ENCODE data around the gene PLD6. TPM values are rescaled to one million over a fixed set of nuclear protein-coding genes. Genes with fewer than 3 reads are reported as not detected.

The PLD6 gene
- total RNA-seq, 4 donors from 2014 or later, result 1.9 to 5.1 (median 2.7) TPM

DNA sequence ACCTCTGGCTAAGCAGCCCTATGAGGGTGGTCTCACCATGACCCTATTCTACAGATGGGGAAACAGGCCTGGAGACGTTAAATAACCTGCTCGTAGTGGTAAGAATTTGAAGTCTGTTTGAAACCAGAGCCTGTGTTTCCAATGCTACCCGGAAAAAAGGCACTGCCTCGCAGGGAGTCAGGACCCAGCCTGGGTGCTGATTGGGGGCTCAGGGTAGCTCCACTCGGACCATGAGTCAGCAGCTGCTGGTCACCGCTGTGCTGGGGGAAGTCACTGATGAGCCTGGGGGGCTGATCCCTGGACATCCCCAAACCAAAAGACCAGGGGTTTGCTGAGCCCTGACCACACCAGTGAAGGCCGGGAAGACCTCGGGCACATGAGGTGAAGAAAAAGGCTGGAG is 9.4 kb upstream of the PLD6 start:
- intact Hi-C loops (cut with DNase I; ENCODE audit: low total_unique reads), result no loop called here

DNA sequence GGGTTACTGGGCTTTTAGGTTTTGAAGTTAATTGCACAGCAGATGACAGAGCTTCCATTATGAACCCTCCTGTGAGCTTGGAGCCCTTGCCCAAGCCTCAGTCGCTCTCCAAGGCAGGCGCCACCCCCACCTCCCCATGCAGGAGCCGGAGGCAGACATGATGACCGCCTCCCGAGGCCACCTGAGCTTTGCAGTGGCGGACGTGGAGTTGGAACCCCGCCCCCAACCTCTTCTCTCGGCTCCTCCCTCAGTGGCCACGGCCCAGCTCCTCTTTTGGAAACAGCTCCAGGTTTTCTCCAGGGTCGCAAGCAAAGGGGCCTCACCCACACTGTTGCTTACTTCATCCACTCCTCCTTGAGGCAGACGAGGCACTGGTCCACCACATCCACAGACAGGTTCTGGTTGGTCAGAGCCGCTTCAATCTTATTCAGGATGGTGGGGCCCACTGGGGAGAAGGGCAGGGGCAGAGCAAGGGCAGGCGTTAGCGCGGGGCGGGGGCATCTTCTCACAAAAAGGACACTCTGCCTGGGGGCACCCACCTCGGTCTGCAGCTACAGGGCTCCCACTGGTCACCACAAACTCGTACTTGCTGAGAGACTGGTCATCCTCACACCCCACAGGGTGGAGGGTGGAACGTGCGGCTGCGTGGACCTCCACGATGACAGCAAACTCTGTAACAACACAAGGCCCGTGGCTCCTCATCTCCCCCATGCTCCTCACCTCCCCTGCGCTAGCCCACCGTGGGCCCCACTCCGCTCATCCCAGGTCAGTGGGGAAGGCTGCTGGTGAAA is 8.7 kb upstream of the PLD6 start:
- peaks cover 0 to 72% of the 10 kb centered on the region in 2 donors for H3K36me3 ChIP-seq
- no peak for ATAC-seq
- no peak overlapping the region for H3K4me3 ChIP-seq
- intact Hi-C loops (cut with DNase I; ENCODE audit: low total_unique reads) (no loop called here), in situ Hi-C loops (cut with MboI; ENCODE audit: low sequenced_read_pairs in 4 of 4) (no loop called here)
- no peak for TF ChIP-seq POLR2A (IDR thresholded peaks at IDR 0.05)
- TF ChIP-seq, protein P1, sequence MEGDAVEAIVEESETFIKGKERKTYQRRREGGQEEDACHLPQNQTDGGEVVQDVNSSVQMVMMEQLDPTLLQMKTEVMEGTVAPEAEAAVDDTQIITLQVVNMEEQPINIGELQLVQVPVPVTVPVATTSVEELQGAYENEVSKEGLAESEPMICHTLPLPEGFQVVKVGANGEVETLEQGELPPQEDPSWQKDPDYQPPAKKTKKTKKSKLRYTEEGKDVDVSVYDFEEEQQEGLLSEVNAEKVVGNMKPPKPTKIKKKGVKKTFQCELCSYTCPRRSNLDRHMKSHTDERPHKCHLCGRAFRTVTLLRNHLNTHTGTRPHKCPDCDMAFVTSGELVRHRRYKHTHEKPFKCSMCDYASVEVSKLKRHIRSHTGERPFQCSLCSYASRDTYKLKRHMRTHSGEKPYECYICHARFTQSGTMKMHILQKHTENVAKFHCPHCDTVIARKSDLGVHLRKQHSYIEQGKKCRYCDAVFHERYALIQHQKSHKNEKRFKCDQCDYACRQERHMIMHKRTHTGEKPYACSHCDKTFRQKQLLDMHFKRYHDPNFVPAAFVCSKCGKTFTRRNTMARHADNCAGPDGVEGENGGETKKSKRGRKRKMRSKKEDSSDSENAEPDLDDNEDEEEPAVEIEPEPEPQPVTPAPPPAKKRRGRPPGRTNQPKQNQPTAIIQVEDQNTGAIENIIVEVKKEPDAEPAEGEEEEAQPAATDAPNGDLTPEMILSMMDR (IDR thresholded peaks at IDR 0.05 in 4 of 5, conservative IDR thresholded peaks at IDR 0.05 in 1 of 5), result no peak
- no peaks in the 10 kb centered on the region for H3K9me3 ChIP-seq
- H3K4me1 ChIP-seq, result no peaks in the 10 kb centered on the region
- H3K27ac ChIP-seq, result no peak overlapping the region
- DNase-seq, result no peak
- no peaks in the 10 kb centered on the region for H3K27me3 ChIP-seq

More for the DNA sequence above, 9.4 kb upstream of the PLD6 start:
- in situ Hi-C loops (cut with MboI; ENCODE audit: low sequenced_read_pairs in 4 of 4), result no loop called here
- TF ChIP-seq, protein P1 (IDR thresholded peaks at IDR 0.05 in 4 of 5, conservative IDR thresholded peaks at IDR 0.05 in 1 of 5), result no peak
- TF ChIP-seq POLR2A (IDR thresholded peaks at IDR 0.05), result no peak
- Histone ChIP-seq H3K9me3 (no peaks in the 10 kb centered on the region), H3K36me3 (peaks cover 0 to 80% of the 10 kb centered on the region in 2 donors), H3K27ac (no peak overlapping the region), H3K4me3 (no peak overlapping the region), H3K27me3 (no peaks in the 10 kb centered on the region), H3K4me1 (no peaks in the 10 kb centered on the region)
- DNase-seq, result no peak
- ATAC-seq, result no peak

DNA sequence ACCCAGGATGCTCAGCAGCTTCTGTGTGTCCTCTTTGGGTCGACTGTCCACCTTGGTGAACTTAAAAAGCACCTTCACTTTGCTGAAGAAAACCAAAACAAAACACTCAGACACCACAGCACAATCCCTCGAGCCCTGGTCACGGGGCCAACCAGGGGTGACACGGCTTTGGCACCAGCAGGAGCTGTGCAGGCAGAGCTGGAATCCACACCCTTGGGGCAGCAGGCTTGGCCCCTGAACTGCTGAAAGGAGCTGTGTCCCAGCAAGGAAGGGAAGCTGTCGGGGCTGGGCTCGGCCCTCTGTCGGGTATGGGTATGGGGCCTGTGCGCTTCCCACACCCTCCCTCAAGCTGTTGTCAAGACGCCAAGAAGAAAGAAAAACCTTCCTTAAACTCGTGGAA is 7.6 kb upstream of the PLD6 start:
- Histone ChIP-seq H3K4me3 (no peak overlapping the region), H3K9me3 (no peaks in the 10 kb centered on the region), H3K27ac (peak overlapping the region; percentile 6 to 29 (median 15)), H3K4me1 (no peaks in the 10 kb centered on the region), H3K36me3 (peaks cover 0 to 63% of the 10 kb centered on the region in 2 donors), H3K27me3 (no peaks in the 10 kb centered on the region)
- in situ Hi-C loops (cut with MboI; ENCODE audit: low sequenced_read_pairs in 4 of 4) (no loop called here), intact Hi-C loops (cut with DNase I; ENCODE audit: low total_unique reads) (no loop called here)
- TF ChIP-seq, protein P1 (IDR thresholded peaks at IDR 0.05 in 4 of 5, conservative IDR thresholded peaks at IDR 0.05 in 1 of 5), result no peak
- TF ChIP-seq POLR2A (IDR thresholded peaks at IDR 0.05), result no peak
- no peak for DNase-seq
- no peak for ATAC-seq

DNA sequence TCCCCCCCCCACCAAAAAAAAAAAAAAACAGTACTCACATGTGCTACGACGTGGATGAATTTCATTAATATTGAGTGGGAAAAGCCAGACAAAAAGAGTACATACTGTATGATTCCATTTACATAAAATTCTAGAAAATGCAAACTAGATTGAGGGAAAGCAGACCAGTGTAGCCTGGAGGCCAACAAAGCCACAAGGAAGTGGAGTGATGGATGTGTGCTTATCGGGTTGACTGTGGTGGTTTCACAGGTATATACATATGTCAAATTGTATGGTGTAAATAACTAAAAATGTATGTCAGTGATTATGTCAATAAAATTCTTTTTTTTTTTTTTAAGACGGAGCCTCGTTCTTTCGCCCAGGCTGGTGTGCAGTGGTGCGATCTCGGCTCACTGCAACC is 1.9 kb upstream of the PLD6 start:
- H3K36me3 ChIP-seq, result peaks cover 0 to 5% of the 10 kb centered on the region in 2 donors
- H3K9me3 ChIP-seq, result no peaks in the 10 kb centered on the region
- in situ Hi-C loops (cut with MboI; ENCODE audit: low sequenced_read_pairs in 4 of 4) (no loop called here), intact Hi-C loops (cut with DNase I; ENCODE audit: low total_unique reads) (no loop called here)
- peak overlapping the region; percentile 92 to 97 (median 96) for H3K27ac ChIP-seq
- H3K4me1 ChIP-seq, result peaks cover 12 to 25% of the 10 kb centered on the region in 2 donors
- no peaks in the 10 kb centered on the region for H3K27me3 ChIP-seq
- H3K4me3 ChIP-seq, result no peak overlapping the region
- ATAC-seq (no peak), DNase-seq (no peak)
- no peak for TF ChIP-seq POLR2A (IDR thresholded peaks at IDR 0.05)
- TF ChIP-seq, protein P1 (IDR thresholded peaks at IDR 0.05 in 4 of 5, conservative IDR thresholded peaks at IDR 0.05 in 1 of 5), result no peak
